GM23248 (cell line): ENCODE data around the gene ZNF552. TPM values are rescaled to one million over a fixed set of nuclear protein-coding genes. Genes with fewer than 3 reads are reported as not detected.
"Not testable (repeated sequence)": the region's sequence is repeated elsewhere in the genome, so short reads cannot be mapped to it uniquely, and the experiment has no call there.

Experiments
- DNase-seq: peaks from one replicate; pipeline ENCODE4 v3.0.0-alpha.2; 2015
- H2AFZ ChIP-seq: fragments of 200-600 bp; sonication (generic); 2 replicates; pipeline ENCODE4 v1.6.1; 2016; ENCODE audit warnings: antibody characterized with exemption
- H3F3A ChIP-seq: fragments of 200-600 bp; sonication (generic); 2 replicates; pipeline ENCODE4 v1.6.1; 2016; ENCODE audit warnings: mild to moderate bottlenecking, antibody characterized with exemption, mixed run types; ENCODE audit not compliant: insufficient read depth
- H3K27ac ChIP-seq: fragments of 200-600 bp; sonication (generic); 2 replicates; pipeline ENCODE4 v1.5.1; 2016; ENCODE audit warnings: mild to moderate bottlenecking
- H3K27me3 ChIP-seq: fragments of 200-600 bp; sonication (generic); replicated peaks from 2 replicates; pipeline ENCODE4 v1.6.1; 2016; ENCODE audit warnings: mild to moderate bottlenecking; ENCODE audit not compliant: insufficient read depth
- H3K36me3 ChIP-seq: fragments of 200-600 bp; sonication (generic); 2 replicates; pipeline ENCODE4 v1.6.1; 2016; ENCODE audit warnings: low read depth, mild to moderate bottlenecking
- H3K4me1 ChIP-seq: fragments of 200-600 bp; sonication (generic); 2 replicates; pipeline ENCODE4 v1.6.1; 2016; ENCODE audit warnings: mild to moderate bottlenecking; ENCODE audit not compliant: insufficient read depth
- H3K4me2 ChIP-seq: fragments of 200-600 bp; sonication (generic); one replicate; pipeline ENCODE4 v1.6.1; 2016; ENCODE audit warnings: mild to moderate bottlenecking; ENCODE audit not compliant: unreplicated experiment
- H3K4me3 ChIP-seq: fragments of 200-600 bp; sonication (generic); 2 replicates; pipeline ENCODE4 v1.5.1; 2016; ENCODE audit warnings: mild to moderate bottlenecking
- H3K79me2 ChIP-seq: fragments of 200-600 bp; sonication (generic); 2 replicates; pipeline ENCODE4 v1.6.1; 2016; ENCODE audit warnings: mild to moderate bottlenecking; ENCODE audit not compliant: insufficient read depth
- H3K9ac ChIP-seq: fragments of 200-600 bp; sonication (generic); 2 replicates; pipeline ENCODE4 v1.6.1; 2016; ENCODE audit warnings: mild to moderate bottlenecking
- H3K9me2 ChIP-seq: fragments of 200-600 bp; sonication (generic); 2 replicates; pipeline ENCODE4 v1.6.1; 2016; ENCODE audit warnings: mixed run types, mild to moderate bottlenecking, moderate library complexity; ENCODE audit not compliant: insufficient read depth
- H3K9me3 ChIP-seq: fragments of 200-600 bp; sonication (generic); one replicate; pipeline ENCODE4 v1.6.1; 2017; ENCODE audit warnings: low read depth
- H4K20me1 ChIP-seq: fragments of 200-600 bp; sonication (generic); 2 replicates; pipeline ENCODE4 v1.6.0; 2016; ENCODE audit not compliant: insufficient read depth
- EZH2 ChIP-seq: fragments of 200-600 bp; sonication (generic); IDR thresholded peaks from 2 replicates; pipeline ENCODE4 v1.6.1; 2018; ENCODE audit warnings: antibody characterized with exemption, mild to moderate bottlenecking; ENCODE audit not compliant: insufficient read depth, poor library complexity, severe bottlenecking
- EZH2phosphoT487 ChIP-seq: fragments of 200-600 bp; sonication (generic); IDR thresholded peaks from 2 replicates; pipeline ENCODE4 v1.6.1; 2018; ENCODE audit warnings: antibody characterized with exemption, moderate library complexity, mild to moderate bottlenecking, low read depth; ENCODE audit not compliant: insufficient read depth
- WGBS, 2 experiments: methylation state at CpG; one replicate each; pipeline ENCODE4 v1.1.6; 2015 to 2017; ENCODE audit warnings: low lambda C conversion rate in 2 of 2, low coverage in 1 of 2; ENCODE audit errors: missing lambda C conversion rate in 2 of 2; 5-methylcytosine and 5-hydroxymethylcytosine counted together
- in situ Hi-C: fragments of 300-500 bp; cut with MboI; formaldehyde crosslinking; loops from 2 replicates; pipeline ENCODE4 v1.15.0; 2020
- polyA plus RNA-seq: library from polyadenylated mRNA; unstranded; fragments of >200 nt; fragmentation: Nextera tagmentation; extraction: Ambion mirVana; gene quantifications from 2 replicates; pipeline ENCODE4 v1.2.1, GENCODE V29; 2016
- total RNA-seq: library from RNA; depleted of rRNA; stranded (reverse); fragments of >200 nt; shearing (Covaris generic); gene quantifications from 2 replicates; pipeline ENCODE4 v1.2.3, GENCODE V29; 2014

Gene ZNF552
- total and polyA plus RNA-seq, 2 experiments from 2014 or later = 2.7 to 4.3 TPM

DNA sequence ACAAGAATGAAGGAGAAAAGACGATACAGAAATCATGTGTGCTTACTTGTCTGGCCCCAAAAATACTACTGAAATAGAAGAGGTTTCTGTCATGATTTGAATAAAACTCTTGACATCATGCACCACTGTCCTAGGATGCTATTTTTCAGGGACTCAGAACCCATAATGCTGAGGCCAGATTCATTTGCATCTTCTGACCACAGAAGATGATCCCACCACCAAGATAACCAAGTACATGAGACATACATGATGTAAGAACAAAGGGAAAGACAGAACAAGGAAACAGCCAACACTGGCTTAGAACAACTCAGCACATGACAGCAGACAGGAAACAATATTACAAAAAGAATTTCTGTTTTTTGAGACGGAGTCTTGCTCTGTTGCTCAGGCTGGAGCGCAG lies 2.5 kb downstream of the ZNF552 start:
- H3K36me3 ChIP-seq = peaks cover 8% of the 10 kb centered on the region; the same call in 1 of the 2 replicates
- DNase-seq = no peak
- H3K27me3 ChIP-seq = no peaks in the 10 kb centered on the region
- TF ChIP-seq EZH2 (no peak), EZH2phosphoT487 (no peak)
- H3K9me3 ChIP-seq = no peaks in the 10 kb centered on the region
- no peaks in the 10 kb centered on the region for H3K4me1 ChIP-seq
- no peak overlapping the region for H3K9ac ChIP-seq
- 94 to 97% methylated on average over 3 of the region's 3 CpGs for WGBS, 2 experiments
- H3K4me2 ChIP-seq = no peak overlapping the region
- peaks cover 68% of the 10 kb centered on the region for H3K79me2 ChIP-seq
- H3K9me2 ChIP-seq = no peaks in the 10 kb centered on the region
- peaks cover 10% of the 10 kb centered on the region for H3F3A ChIP-seq
- H3K27ac ChIP-seq = no peak overlapping the region
- no peaks in the 10 kb centered on the region for H4K20me1 ChIP-seq
- in situ Hi-C loops = no loop called here
- H2AFZ ChIP-seq = no peak overlapping the region
- no peak overlapping the region for H3K4me3 ChIP-seq

DNA sequence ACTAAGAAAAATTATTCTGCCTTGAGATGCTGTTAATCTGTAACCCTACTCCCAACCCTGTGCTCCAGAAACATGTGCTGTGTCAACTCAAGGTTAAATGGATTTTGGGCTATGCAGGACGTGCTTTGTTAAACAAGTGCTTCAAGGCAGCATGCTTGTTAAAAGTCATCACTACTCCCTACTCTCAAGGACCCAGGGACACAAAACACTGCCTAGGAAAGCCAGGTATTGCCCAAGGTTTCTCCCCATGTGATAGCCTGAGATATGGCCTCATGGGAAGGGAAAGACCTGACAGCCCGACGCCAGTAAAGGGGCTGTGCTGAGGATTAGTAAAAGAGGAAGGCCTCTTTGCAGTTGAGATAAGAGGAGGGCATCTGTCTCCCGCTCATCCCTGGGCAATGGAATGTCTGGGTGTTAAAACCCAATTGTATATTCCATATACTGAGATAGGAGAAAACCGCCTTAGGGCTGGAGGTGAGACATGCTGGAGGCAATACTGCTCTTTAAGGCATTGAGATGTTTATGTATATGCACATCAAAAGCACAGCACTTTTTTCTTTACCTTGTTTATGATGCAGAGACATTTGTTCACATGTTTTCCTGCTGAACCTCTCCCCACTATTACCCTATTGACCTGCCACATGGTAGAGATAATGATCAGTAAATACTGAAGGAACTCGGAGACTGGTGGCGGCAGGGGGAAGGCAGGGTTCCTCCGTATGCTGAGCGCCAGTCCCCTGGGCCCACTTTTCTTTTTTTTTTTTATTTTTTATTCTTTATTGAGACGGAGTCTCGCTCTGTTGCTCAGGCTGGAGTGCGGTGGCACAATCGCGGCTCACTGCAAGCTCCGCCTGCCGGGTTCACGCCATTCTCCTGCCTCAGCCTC lies 4.1 kb downstream of the ZNF552 start:
- H4K20me1 ChIP-seq, H2AFZ ChIP-seq, H3K27ac ChIP-seq, H3K4me1 ChIP-seq, in situ Hi-C loops, H3K9me3 ChIP-seq, H3K9me2 ChIP-seq, H3K4me2 ChIP-seq, DNase-seq, H3K27me3 ChIP-seq, H3K9ac ChIP-seq, H3K4me3 ChIP-seq: not testable (repeated sequence)
- H3K36me3 ChIP-seq = peaks cover 10% of the 10 kb centered on the region; the same call in 1 of the 2 replicates
- H3F3A ChIP-seq = peaks cover 11% of the 10 kb centered on the region
- peaks cover 79% of the 10 kb centered on the region for H3K79me2 ChIP-seq
- 80 to 83% methylated on average over 17 of the region's 17 CpGs for WGBS, 2 experiments

DNA sequence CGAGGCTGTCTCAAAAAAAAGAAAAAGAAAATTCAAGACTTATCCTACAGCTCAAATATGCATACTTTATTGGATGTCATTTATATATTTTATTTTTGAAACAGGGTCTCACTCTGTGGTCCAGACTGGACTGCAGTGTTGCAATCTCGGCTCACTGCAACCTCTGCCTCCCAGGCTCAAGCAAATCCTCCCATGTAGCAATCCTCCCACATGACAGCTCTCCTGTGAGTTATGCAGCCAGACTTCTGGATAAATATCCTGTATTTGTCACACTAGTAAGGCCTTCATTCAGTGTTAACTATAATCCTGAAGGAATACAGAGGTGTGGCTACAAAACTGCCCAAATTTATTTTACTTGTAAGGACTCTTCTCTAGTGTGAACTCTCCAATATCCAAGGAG lies 7.2 kb downstream of the ZNF552 start:
- Histone ChIP-seq H3K4me3 (no peak overlapping the region), H3F3A (peaks cover 29% of the 10 kb centered on the region), H3K27me3 (no peaks in the 10 kb centered on the region), H3K36me3 (peaks cover 12% of the 10 kb centered on the region; the same call in 1 of the 2 replicates), H3K9me3 (no peaks in the 10 kb centered on the region), H3K27ac (0 out of 2 replicates have a peak overlapping the region, but pooled peaks have one; percentile 10), H3K9ac (no peak overlapping the region), H3K79me2 (peaks cover 72% of the 10 kb centered on the region), H4K20me1 (no peaks in the 10 kb centered on the region), H3K9me2 (no peaks in the 10 kb centered on the region), H3K4me1 (peaks cover 9% of the 10 kb centered on the region), H3K4me2 (no peak overlapping the region), H2AFZ (no peak overlapping the region)
- WGBS, 2 experiments = 90 to 95% methylated on average over 2 of the region's 2 CpGs
- in situ Hi-C loops = no loop called here
- TF ChIP-seq EZH2 (no peak), EZH2phosphoT487 (no peak)
- peak; percentile 51 for DNase-seq

DNA sequence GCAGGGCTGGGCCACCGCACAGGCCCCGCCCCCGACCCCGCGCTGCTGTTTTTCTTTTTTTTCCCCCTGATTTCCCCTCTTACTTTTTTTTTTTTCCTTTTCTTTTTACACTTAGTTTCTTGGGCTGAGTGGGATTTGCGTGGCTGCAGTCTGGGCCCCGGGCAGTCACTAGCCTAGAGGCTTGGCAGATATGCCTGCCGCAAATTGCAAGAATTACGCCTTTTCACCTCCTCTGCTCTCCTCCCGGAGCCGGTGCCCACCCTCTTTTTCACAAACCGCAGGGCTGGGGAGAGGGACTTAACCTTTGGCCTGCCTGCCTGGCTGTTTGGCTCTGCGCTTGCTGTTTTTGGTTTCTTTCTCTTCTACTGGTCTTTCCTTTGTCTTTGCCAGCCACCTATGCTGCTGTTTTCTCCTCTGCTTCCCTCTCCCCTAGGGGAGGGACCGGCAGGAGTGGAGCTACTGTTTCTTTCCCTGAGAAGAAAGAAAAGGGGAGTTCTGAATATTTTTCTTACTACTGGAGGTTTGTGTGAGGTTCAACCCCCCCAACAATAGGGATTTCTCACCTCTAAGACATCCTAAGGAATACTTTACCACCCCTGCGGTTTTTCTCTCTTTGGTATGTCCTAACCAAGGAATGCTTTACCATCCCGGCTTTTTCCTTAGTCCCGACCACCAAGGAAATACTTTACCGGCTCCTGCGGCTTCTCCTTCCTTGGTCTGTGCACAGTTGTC lies 11.0 kb downstream of the ZNF552 start:
- DNase-seq = peak; percentile 78
- H3K27ac ChIP-seq = peak overlapping the region; percentile 88
- peaks cover 13% of the 10 kb centered on the region for H3K4me1 ChIP-seq
- H3K79me2 ChIP-seq = peaks cover 74% of the 10 kb centered on the region
- H3K27me3 ChIP-seq = no peaks in the 10 kb centered on the region
- H2AFZ ChIP-seq = peak overlapping the region; percentile 94
- H3K9me3 ChIP-seq = no peaks in the 10 kb centered on the region
- peak overlapping the region; percentile 90 for H3K9ac ChIP-seq
- 1 to 3% methylated on average over 14 to 19 of the region's 19 CpGs for WGBS, 2 experiments
- no peaks in the 10 kb centered on the region for H4K20me1 ChIP-seq
- in situ Hi-C loops = no loop called here
- peak overlapping the region; percentile 97 for H3K4me2 ChIP-seq
- H3K4me3 ChIP-seq = peak overlapping the region; percentile 94
- H3K36me3 ChIP-seq = peaks cover 12% of the 10 kb centered on the region; the same call in 1 of the 2 replicates
- TF ChIP-seq EZH2 = no peak
- no peak for TF ChIP-seq EZH2phosphoT487
- no peaks in the 10 kb centered on the region for H3K9me2 ChIP-seq
- H3F3A ChIP-seq = peaks cover 29% of the 10 kb centered on the region
